Cortex of kidney (tissue), 1 donor: Measurements from ENCODE around the gene CROCC2.

Experiments
- DNase-seq: peaks from one replicate; lab custom pipeline; 2025; lab: John Stamatoyannopoulos, UW

CROCC2 gene

DNA sequence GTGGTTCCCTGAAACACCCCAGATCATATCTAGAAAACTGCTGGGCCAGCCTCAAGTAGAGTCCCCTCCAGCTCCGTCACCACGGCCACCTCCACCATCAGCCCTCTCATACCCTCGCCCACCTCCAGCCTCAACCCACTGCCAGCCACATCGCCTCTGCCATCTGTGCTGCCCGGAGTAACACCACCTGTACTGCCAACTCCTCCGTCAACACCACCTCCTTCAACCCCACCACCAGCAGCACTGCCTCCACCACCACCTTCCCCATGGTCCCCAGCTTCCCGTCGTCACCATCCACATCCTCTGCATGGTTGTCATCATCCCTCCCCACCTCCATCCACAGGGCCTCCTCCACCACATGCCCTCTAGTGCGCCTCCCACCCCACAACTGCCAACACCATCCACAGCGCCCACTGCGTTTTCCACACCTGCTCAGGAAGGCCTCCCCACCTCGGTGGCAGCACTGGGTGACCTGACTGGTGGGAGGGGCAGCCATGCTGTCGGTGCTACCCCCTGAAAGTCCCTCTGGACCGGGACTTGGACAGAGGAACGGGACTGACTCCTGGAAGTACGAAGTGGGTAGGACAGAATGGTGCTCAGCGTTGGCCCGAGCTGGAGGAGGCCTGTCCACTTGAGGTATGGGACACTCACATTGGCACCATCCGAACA is 93.9 kb downstream of the CROCC2 start:
- DNase-seq, result no peak

DNA sequence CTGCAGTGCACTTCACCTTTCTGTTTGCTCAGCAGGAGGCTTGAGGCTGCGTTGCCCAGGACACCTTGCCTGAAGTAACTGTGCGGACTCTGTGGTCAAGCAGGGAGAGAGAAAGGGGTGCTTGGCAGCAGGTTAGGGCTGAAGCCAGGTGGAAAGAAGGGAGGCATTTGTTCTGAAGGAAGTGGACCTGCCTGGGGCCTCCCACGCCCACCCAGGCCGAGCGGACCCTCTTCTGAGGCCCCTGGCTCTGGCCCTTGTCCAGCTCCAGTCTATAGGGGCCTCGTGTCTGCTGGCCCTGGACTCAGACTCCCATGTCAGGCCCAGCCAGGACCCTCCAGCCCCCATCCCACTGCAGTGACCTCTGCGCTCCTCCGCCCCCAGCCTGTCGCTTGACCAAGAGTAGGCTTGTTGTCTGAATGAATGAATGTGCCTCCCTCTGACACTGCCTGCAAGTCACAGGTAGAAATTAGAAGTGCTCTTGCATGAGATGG is 94.7 kb downstream of the CROCC2 start:
- no peak for DNase-seq

GRCh38 chr2:241001413-241002274 is 95.5 kb downstream of the CROCC2 start:
- no peak for DNase-seq

- no peak for DNase-seq
Measured at GRCh38 chr2:241002275-241003046, 96.3 kb downstream of the CROCC2 start.

GRCh38 chr2:241003047-241003360 is 96.9 kb downstream of the CROCC2 start:
- no peak for DNase-seq

DNA sequence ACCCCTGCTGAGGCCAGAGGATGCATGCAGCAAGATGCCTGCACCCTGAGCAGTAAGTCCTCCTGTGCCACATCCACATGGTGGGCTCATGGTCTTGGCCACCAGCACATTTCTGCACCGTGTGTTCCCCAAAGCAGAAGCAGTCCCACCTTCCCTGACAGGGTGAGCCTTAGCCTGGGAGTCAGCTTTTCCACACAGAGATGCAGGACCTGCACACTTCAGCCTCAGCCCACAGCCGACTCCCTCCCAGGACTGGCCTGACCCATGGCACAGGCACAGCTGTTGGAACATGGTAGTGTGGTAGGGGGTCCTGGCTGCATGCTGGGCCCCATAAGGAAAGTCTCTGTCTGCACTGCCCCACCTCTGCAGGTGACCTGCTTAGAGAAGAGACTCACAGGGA is 97.2 kb downstream of the CROCC2 start:
- DNase-seq, result no peak

- no peak for DNase-seq
Measured at GRCh38 chr2:241003830-241004564, 97.9 kb downstream of the CROCC2 start.

- DNase-seq, result no peak
Measured at GRCh38 chr2:241005569-241005968, 99.4 kb downstream of the CROCC2 start.

GRCh38 chr2:241006412-241006811 is 100.3 kb downstream of the CROCC2 start:
- DNase-seq, result no peak

DNA sequence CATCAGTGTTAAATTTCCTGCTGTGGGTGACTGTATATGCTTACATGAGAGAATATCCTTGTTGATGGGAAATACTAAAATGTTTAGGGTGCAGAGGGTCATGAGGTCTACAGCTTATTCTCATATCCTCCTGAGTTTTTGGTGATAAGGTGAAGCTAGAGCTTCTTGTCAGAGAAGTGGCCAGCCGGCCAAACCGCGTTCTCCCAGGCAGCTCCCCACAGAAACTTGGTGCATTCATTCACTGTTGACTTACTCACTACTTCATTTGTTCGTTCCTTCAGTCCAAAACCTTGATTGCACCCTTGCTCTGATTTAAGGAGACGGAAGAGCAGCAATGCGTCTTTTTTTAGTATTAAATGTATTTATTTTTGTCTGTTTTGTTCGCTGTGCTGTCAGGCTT is 101.0 kb downstream of the CROCC2 start:
- no peak for DNase-seq

DNA sequence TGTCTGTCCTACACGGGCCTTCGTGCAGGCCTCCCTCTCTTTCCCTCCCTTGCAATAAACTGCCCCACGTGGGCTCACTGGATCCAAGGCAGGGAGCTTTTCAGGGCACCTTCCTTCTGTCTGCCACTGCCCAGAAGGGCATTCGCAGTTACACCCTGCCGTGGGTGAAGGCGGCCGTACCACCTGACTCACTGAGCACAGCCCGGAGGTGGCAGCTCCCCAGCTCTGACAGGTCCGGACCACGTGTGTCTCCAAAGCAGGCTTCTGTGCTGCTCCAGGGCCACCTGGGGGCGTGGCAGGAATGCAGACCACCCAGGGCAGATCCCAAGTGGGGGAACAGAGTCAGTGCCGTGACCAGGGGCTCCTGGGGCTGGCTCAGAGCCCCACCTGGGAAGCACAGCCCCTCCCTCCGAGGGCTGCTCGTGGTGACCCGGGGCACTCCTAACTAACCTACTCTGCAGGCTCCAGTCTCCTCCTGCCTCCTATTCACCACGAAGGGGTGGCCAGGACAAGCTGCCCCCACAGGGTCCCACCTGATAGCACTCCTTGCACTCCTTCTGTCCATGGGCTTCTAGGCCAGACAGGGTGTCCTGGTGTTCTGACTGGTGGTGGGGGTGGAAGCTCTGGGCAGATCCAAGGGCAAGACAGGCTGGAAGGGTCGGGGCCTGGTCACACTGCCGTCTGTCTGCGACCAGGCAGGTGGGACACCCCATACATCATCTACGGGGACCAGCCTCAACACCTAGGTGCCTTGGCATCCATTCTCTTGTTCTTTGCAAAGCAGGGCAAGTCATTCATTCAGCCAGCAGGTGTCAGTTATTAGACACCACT is 102.0 kb downstream of the CROCC2 start:
- no peak for DNase-seq

GRCh38 chr2:241008711-241009121 is 102.6 kb downstream of the CROCC2 start:
- no peak for DNase-seq

- no peak for DNase-seq
Measured at GRCh38 chr2:241009191-241009590, 103.1 kb downstream of the CROCC2 start.

DNA sequence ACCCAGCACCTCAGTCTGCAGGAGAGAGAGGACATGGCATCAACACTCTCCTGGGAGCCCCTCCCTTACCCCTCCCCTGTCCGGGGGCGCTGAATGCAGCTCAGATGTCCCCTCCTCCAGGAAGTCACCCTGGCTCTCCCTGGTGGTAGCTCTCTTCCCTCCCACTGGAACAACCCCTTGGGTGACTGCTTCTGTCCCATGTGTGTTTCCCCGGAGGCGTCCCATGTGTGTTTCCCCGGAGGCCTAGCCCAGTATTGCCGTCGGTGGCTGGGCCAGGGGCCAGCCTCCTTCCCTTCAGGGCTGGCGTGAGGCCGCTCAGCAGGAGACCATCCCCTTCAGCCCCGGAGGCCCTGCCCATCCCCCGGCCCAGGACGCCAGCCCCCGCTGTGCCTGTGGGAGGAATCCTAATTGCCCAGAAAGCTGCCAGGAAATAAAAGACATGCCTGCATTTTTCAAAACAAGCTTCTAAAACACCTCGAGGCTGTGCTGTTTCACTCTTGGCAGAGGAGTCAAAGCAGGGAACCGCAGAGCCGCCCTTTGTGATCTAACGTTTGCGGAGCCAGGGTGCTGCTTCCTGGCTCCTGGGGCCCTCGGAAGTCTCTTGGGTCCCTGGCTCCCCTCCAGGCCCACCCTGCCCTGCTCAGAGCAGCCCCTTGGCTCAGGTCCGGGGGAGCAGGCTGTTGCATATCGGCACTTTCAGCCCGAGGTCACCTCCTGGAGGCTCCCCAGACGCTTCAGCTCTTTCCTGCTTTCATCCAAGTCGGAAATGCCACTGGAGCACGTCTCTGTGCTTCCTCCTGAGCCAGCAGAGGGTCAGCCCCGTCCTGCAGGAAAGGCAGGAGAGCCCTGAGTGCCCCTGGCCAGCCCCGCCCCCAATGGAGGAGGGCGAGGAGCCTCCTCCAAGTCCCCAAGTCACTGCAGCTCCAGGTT is 103.7 kb downstream of the CROCC2 start:
- DNase-seq, result no peak

GRCh38 chr2:241010531-241011295 is 104.6 kb downstream of the CROCC2 start:
- no peak for DNase-seq

DNA sequence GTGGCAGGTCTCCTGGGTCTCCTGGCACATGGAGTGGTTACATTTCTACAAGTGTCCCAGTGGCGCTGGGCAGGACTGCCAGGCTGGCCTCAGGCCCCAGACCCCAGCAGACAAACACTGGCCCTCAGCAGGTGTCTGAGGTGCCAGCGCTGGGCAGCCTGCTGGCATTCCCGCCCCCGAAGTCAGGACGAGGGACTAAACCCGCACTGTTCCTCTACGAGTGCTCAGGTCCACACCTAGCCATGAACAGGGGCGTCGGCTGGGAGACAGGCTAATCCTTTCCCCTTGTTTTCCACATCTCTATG is 105.1 kb downstream of the CROCC2 start:
- no peak for DNase-seq

DNA sequence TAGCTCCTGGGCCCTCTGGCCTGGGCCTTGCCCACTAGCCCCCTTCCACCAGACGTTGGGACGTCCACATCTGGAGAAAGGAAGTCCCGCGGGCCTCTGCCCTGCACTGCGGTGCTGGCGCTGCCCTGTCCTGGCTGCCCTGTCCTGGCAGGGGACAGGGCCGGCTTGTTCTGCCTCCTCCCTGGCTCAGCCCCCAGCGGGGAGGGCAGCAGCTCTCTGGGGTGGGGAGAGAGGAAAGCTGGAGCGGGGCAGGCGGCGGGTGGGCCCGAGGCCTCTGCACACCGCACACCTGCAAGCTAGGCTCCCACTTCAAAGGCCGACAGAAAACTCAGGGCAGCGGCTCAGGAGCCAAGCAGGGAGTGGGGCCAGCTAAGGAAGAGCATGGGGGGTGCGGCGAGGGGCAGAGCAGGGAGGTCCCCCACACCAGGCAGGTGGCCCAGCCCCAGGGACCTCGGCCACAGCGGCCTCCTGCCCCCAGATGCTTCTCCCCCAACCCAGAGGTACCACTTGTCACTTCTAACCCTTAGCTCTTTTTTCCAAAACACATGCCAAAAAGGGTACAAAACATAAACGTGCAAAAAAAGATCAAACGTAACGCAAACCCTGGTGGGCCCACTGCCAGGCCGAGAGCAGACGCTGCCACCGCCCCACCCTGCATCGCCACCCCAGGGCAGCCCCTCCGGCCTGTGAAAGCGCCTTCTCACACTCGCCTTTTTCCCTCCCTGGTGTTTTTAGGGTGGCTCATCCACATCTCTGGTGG is 105.8 kb downstream of the CROCC2 start:
- DNase-seq, result no peak

- DNase-seq, result no peak
Measured at GRCh38 chr2:241014224-241014623, 108.1 kb downstream of the CROCC2 start.

- DNase-seq, result no peak
Measured at GRCh38 chr2:241014764-241015163, 108.6 kb downstream of the CROCC2 start.
